SK-N-SH treated with all-trans-retinoic acid at 6 μM for 48 hours (cell line): ENCODE measurements around the gene MTPN.

Experiments
- ATAC-seq: fragments of 200-7000 bp; cut with Tn5 transposase; 3 replicates; pipeline ENCODE4 v1.9.1; 2020; ENCODE audit warnings: mild to moderate bottlenecking, moderate library complexity
- ARNTL ChIP-seq: fragments of 450-650 bp; formaldehyde crosslinking; IDR thresholded peaks from 2 replicates; pipeline ENCODE4 v1.5.0; 2020; ENCODE audit warnings: low read depth, mild to moderate bottlenecking, moderate library complexity, borderline replicate concordance
- BACH2 ChIP-seq: fragments of 250-450 bp; sonication (Bioruptor Pico); IDR thresholded peaks from 2 replicates; pipeline ENCODE4 v1.9.0; 2021; ENCODE audit warnings: mild to moderate bottlenecking, borderline replicate concordance
- CREB5 ChIP-seq: fragments of 250-450 bp; sonication (Bioruptor Pico); IDR thresholded peaks from 2 replicates; pipeline ENCODE4 v1.5.1; 2020; ENCODE audit warnings: low read depth, mild to moderate bottlenecking, moderate library complexity
- CSRNP3 ChIP-seq: fragments of 250-450 bp; sonication (Bioruptor Pico); IDR thresholded peaks from 2 replicates; pipeline ENCODE4 v1.5.1; 2021; ENCODE audit warnings: mild to moderate bottlenecking, moderate library complexity
- ESRRG ChIP-seq: fragments of 250-450 bp; sonication (Bioruptor Pico); IDR thresholded peaks from 2 replicates; pipeline ENCODE4 v1.6.1; 2021; ENCODE audit warnings: mild to moderate bottlenecking
- GLIS3 ChIP-seq: fragments of 250-450 bp; sonication (Bioruptor Pico); IDR thresholded peaks from 2 replicates; pipeline ENCODE4 v1.5.0; 2020; ENCODE audit warnings: mild to moderate bottlenecking, moderate library complexity
- ISL1 ChIP-seq: fragments of 250-450 bp; sonication (Bioruptor Pico); IDR thresholded peaks from 2 replicates; pipeline ENCODE4 v2.1.2; 2022; ENCODE audit warnings: mild to moderate bottlenecking, moderate library complexity
- OSR1 ChIP-seq: fragments of 250-450 bp; sonication (Bioruptor Pico); IDR thresholded peaks from 2 replicates; pipeline ENCODE4 v1.8.0; 2022; ENCODE audit warnings: moderate library complexity, mild to moderate bottlenecking, inconsistent platforms
- PATZ1 ChIP-seq: fragments of 250-450 bp; sonication (Bioruptor Pico); IDR thresholded peaks from 2 replicates; pipeline ENCODE4 v1.8.0; 2020; ENCODE audit warnings: mild to moderate bottlenecking, moderate library complexity, borderline replicate concordance
- PPARA ChIP-seq: fragments of 250-450 bp; sonication (Bioruptor Pico); IDR thresholded peaks from 2 replicates; pipeline ENCODE4 v1.5.0; 2020; ENCODE audit warnings: mild to moderate bottlenecking, borderline replicate concordance
- RARB ChIP-seq: fragments of 250-450 bp; sonication (Bioruptor Pico); IDR thresholded peaks from 2 replicates; pipeline ENCODE4 v1.8.0; 2021; ENCODE audit warnings: mild to moderate bottlenecking, moderate library complexity
- TCF4 ChIP-seq: fragments of 250-450 bp; sonication (Bioruptor Pico); IDR thresholded peaks from 2 replicates; pipeline ENCODE4 v1.8.0; 2021; ENCODE audit warnings: mild to moderate bottlenecking, moderate library complexity, borderline replicate concordance
- TOX ChIP-seq: fragments of 250-450 bp; sonication (Bioruptor Pico); IDR thresholded peaks from 2 replicates; pipeline ENCODE4 v1.8.0; 2021; ENCODE audit warnings: mild to moderate bottlenecking, moderate library complexity, borderline replicate concordance
- TSHZ2 ChIP-seq: fragments of 250-450 bp; sonication (Bioruptor Pico); IDR thresholded peaks from 2 replicates; pipeline ENCODE4 v1.5.0; 2020; ENCODE audit warnings: mild to moderate bottlenecking, moderate library complexity
- ZC3H10 ChIP-seq: fragments of 250-450 bp; sonication (Bioruptor Pico); IDR thresholded peaks from 2 replicates; pipeline ENCODE4 v1.5.1; 2021; ENCODE audit warnings: mild to moderate bottlenecking, moderate library complexity
- ZFP3 ChIP-seq: fragments of 250-450 bp; sonication (Bioruptor Pico); IDR thresholded peaks from 2 replicates; pipeline ENCODE4 v1.5.0; 2020; ENCODE audit warnings: mild to moderate bottlenecking, moderate library complexity
- ZFP30 ChIP-seq: fragments of 450-650 bp; formaldehyde crosslinking; IDR thresholded peaks from 2 replicates; pipeline ENCODE4 v1.5.0; 2022; ENCODE audit warnings: mild to moderate bottlenecking, moderate library complexity
- ZNF565 ChIP-seq: fragments of 450-650 bp; formaldehyde crosslinking; conservative IDR thresholded peaks from 2 replicates; pipeline ENCODE4 v1.5.0; 2020; ENCODE audit warnings: low read depth, mild to moderate bottlenecking, moderate library complexity
- ZNF70 ChIP-seq: fragments of 450-650 bp; formaldehyde crosslinking; IDR thresholded peaks from 2 replicates; pipeline ENCODE4 v1.5.0; 2020; ENCODE audit warnings: mild to moderate bottlenecking, moderate library complexity

The MTPN gene

GRCh38 chr7:135918134-135918533 is 59.0 kb downstream of the MTPN start (continued):
- TF ChIP-seq TOX (CRISPR knock-in tag), result no peak

GRCh38 chr7:135917721-135918120 is 59.4 kb downstream of the MTPN start:
- no peak for ATAC-seq

GRCh38 chr7:135914346-135914745 is 62.8 kb downstream of the MTPN start:
- no peak for ATAC-seq
- TF ChIP-seq RARB (CRISPR knock-in tag), result no peak
- TF ChIP-seq CSRNP3, result no peak
- TF ChIP-seq ZFP30 (CRISPR knock-in tag), result no peak
- TF ChIP-seq ARNTL (CRISPR knock-in tag), result no peak
- TF ChIP-seq PPARA (CRISPR knock-in tag), result no peak
- TF ChIP-seq TSHZ2 (CRISPR knock-in tag), result no peak
- no peak for TF ChIP-seq TOX (CRISPR knock-in tag)
- TF ChIP-seq ZNF565 (CRISPR knock-in tag), result no peak
- no peak for TF ChIP-seq ISL1
- TF ChIP-seq, all 23 proteins: peak for 0

More at GRCh38 chr7:135917721-135918120, 59.4 kb downstream of the MTPN start:
- no peak for TF ChIP-seq TSHZ2 (CRISPR knock-in tag)
- TF ChIP-seq GLIS3, result no peak
- no peak for TF ChIP-seq PPARA (CRISPR knock-in tag)
- no peak for TF ChIP-seq ARNTL (CRISPR knock-in tag)
- TF ChIP-seq RARB (CRISPR knock-in tag), result no peak
- TF ChIP-seq ZFP3 (CRISPR knock-in tag), result no peak
- TF ChIP-seq CREB5, result no peak
- no peak for TF ChIP-seq ZNF70 (CRISPR knock-in tag)
- TF ChIP-seq CSRNP3, result no peak
- TF ChIP-seq PATZ1 (CRISPR knock-in tag), result no peak
- TF ChIP-seq ISL1, result no peak
- TF ChIP-seq, all 23 proteins: peak for 0

- ATAC-seq, result no peak
- TF ChIP-seq ZFP30 (CRISPR knock-in tag) (no peak), BACH2 (CRISPR knock-in tag) (no peak), OSR1 (CRISPR knock-in tag) (no peak), ZC3H10 (CRISPR knock-in tag) (no peak), CREB5 (no peak), PPARA (CRISPR knock-in tag) (no peak), CSRNP3 (no peak), TOX (CRISPR knock-in tag) (no peak), ZNF565 (CRISPR knock-in tag) (no peak), TCF4 (CRISPR knock-in tag) (no peak), RARB (CRISPR knock-in tag) (no peak), ESRRG (no peak)
Observed at GRCh38 chr7:135913404-135913803, 63.8 kb downstream of the MTPN start.
